Stimulated activated CD4-positive, alpha-beta T cell treated with anti-CD3 and anti-CD28 coated beads, Interleukin-2, amount 100 ng/mL, for 4 hours (primary cell): ENCODE data around the gene FBRSL1.

Source experiments
- DNase-seq: peaks from one replicate; pipeline ENCODE4 v3.0.0-alpha.2; 2020; ENCODE audit warnings: low read depth

FBRSL1 gene

GRCh38 chr12:132558861-132559623 lies 69.1 kb downstream of the FBRSL1 start:
- DNase-seq, result no peak

GRCh38 chr12:132559652-132560363 lies 69.9 kb downstream of the FBRSL1 start:
- DNase-seq, result peak; percentile 15

- DNase-seq, result no peak
Observed at GRCh38 chr12:132560364-132560613, 70.3 kb downstream of the FBRSL1 start.

DNA sequence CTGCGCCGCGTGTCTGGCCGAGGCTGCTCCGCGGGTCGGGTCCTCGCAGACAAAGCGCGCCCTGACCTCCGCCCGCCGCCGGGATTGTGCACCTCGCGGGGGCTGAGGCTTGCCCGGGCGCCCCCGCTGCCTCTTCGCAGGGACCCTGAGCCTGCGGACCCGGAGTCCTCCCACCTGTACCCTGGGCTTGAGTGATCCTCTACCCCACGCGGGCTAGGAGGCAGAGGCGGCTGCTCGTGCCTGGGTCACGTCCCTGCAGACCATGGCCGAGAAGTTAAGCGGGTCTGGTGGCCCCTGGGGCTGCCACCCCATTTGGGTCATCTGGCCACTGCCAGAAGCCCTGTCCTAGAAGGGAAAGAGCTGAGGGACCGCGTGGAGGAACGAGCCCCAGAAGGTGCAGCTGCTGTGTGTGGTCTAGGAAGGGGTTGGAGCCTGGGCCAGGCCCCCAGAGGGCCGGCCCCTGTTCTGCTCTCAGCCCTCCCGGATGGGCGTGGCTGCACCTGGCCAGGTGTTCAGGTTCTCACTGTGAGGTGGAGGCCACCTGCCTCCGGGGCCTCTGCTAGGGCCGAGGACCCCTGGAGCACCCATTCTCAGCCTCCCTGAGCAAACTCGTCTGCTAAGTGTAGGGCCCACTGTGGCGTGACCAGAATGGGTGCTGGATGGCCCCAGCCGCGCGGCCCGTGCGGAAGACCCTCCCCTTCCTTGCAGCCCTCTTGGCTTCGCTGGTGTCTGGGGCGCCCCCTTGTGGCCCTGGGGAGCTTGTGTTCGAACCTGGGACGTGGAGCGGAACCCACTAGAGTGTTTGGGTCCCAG lies 70.9 kb downstream of the FBRSL1 start:
- peak; percentile 62 for DNase-seq
